Hematopoietic multipotent progenitor cell treated with erythropoietin and hydrocortisone succinate and interleukin-3 and kit ligand, for 8 days (in vitro differentiated cells): ENCODE data around the gene MED23.

Experiments
- DNase-seq: peaks from one replicate; pipeline ENCODE4 v3.0.0-alpha.2; 2015

MED23 gene

DNA sequence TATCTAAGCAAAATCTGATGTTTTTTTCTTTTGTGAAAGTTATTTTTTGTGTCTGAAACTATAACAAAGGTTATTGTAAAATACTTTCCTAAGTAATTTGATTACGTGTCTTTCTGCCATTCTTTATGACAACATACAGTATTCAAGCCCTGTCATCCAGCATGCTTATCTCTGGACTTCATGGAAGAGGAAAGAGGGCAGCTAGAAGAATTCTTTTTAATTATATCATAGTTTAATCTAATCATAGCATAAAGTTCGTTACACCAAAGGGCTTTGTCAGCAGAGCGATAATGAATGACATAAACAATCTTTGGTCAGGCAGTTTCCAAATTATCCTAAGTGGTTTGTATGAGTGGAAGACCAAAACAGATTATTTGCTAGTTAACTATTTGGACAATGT, 12.5 kb upstream of the MED23 start:
- DNase-seq = peak; percentile 87

GRCh38 chr6:131640100-131640499, 12.1 kb upstream of the MED23 start:
- peak; percentile 48 for DNase-seq

GRCh38 chr6:131638013-131638412, 10.0 kb upstream of the MED23 start:
- DNase-seq = peak; percentile 15

DNA sequence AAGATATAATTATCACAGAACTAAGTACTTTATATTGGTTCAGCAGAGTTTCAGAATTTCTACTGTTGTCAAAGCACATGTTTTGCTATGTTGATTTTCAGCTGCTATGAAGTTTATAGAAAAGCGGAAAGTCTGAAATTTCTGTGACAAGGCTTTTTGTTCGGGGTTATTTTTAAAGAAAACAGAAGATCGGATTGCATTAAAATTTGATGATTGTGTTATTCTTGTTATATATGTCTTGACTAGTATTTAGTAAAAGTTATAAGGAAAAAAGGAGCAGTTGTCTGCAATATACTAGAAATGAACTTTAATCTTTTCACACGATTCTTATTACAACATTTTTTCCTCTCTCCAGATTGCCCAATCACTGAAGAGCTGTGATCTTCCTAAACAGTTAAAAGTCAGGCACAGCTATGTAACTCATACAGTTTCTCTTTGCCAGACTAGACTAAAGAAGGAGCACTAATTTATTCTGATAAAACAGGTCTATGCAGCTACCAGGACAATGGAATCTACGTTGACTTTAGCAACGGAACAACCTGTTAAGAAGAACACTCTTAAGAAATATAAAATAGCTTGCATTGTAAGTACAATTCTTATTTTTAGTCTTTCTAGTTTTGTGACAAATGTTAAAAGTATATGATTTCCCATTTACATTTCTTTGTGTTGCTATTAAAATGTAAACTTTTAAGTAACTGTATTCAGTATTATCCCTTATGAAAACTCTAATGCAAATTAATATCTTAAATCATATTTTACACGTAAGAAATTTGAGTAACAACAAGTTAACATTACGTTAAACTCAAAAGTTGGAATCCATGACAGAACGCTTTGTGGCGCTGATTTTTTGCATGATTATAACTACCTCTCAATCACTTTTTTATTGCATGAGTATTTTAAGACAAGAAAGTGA, 9.1 kb upstream of the MED23 start, which contains the start of gene ENPP3:
Gene ENPP3 (plus strand): TSS at position 423 of the 913 bp plus-strand sequence. CDS start 83 bp downstream, at position 506.
- DNase-seq = peak; percentile 37

GRCh38 chr6:131635384-131636340, 7.6 kb upstream of the MED23 start:
- no peak for DNase-seq

- no peak for DNase-seq
These were observed 3.7 kb upstream of the MED23 start for GRCh38 chr6:131631625-131632289.

GRCh38 chr6:131629651-131630050, 1.6 kb upstream of the MED23 start:
- peak; percentile 93 for DNase-seq

GRCh38 chr6:131628726-131629125, 684 bp upstream of the MED23 start:
- DNase-seq = peak; percentile 38

GRCh38 chr6:131615275-131615674, 12.8 kb downstream of the MED23 start:
- no peak for DNase-seq

- no peak for DNase-seq
These were observed 14.6 kb downstream of the MED23 start for GRCh38 chr6:131613296-131613925.

DNA sequence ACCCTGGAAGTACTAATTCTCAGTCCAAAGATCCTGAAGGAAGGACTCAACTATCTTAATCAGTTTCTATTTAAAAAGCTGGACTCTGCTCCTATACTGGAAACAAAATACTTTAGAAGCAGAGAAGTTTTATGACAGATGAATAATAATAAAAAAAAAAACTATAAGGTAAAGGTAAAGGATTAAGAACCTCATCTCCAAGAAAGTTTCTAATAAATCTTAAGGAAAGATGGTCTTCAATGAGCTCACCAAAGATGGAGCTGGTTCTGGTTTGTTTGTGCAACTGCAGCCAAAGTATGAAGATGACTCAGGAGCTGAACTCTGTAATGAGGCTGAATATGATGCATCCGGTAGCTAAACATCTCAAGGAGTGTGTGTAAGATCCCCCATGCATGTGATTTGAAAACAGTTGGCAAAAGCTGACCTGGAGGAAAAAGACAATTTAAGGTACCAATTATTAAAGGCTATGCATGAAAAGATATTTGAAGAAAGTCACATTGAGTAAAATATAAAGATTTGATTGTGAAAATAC, 25.2 kb downstream of the MED23 start:
- DNase-seq = no peak

DNA sequence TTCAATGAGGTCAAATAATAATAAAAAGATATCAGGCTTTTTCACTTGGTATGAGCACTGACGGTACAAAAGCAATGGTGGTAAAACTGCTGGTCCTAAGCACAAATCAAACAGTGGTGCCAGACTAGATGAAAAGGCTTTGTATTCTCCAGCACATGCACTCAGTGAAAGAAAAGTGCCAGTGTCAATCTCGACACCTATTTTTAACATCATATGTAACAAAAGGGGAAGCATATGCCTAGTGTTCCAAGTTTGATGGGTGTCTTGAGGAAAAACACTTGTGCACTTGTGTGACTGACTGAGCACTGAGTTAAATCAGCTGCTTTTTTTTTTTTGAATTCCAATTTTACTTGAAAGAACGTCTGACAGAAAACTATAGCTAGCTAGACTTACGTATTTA, 27.3 kb downstream of the MED23 start:
- no peak for DNase-seq

DNA sequence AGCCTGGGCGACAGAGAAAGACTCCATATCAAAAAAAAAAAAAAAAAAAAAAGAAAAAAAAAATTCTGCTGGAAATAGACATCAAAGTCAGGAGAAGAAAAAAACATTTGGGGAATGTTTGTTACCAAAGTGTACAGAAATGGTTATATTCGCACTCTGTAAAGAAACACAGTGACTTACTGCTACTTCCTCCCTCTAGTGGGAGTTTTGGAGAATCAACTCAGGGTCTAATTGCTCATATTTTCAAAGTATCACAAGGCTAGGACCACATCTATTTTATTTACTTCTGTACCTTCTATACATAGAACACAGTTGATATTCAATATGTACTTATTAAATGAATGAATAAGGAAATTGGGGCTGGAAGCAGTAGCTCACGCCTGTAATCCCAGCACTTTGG, 30.6 kb downstream of the MED23 start:
- peak; percentile 14 for DNase-seq

GRCh38 chr6:131594074-131594473, 34.0 kb downstream of the MED23 start:
- no peak for DNase-seq

DNA sequence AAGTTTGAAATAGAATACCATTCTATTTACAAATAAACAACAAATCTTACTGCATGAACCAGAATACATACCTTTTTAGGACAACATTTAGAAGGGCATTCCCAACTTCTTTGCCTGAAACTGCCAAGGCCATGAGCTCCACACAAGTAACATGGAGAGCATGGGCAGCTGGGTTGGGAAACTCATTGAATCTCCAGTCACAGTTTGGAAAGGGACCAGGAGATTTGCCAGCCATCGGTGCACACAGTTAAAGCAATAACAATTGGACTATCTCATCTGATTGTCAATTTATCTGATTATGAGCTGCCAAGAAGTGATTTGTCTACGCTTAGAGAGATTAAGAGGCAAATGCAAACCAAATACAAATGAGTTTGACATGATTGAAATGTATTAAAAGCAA, 35.1 kb downstream of the MED23 start:
- DNase-seq = no peak

DNA sequence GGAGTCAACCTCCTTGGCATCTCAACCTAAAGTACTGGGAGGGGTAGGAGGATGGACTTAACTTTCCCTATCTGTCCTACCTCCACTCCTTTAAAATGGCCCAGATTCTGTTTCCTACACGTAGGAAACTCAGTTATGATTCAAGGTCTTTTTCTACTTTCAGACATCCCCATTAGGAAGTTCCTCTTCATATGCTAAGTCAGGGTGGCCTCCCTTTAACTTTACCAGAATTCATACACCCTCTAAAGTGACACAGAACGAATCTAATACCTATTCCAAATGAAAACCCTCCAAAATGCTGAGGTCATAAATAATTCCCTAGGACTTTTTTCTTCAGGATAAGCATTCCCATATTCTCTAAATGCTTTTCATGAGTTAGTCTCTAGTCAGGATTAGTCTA, 39.4 kb downstream of the MED23 start:
- DNase-seq = no peak

DNA sequence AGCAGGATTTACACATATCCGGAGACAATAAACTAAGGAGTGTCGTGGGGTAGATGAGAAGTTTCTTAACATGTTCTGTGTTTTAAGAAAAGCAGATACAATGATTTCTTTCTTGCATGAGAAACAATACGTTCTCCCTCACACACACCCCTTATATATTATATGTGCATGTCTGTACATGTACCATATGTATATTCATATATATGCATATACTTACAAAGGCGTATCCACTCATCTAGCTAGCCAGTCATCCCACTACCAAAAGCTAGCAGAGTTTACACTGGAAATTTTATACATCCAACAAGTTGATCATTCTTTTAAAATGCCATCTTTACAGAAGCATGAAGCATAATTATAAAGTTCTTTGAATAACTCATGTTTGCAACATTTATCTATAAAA, 40.1 kb downstream of the MED23 start:
- DNase-seq = no peak

GRCh38 chr6:131586543-131586942, 41.5 kb downstream of the MED23 start:
- no peak for DNase-seq

- no peak for DNase-seq
These were observed 46.5 kb downstream of the MED23 start for GRCh38 chr6:131581523-131581922.

DNA sequence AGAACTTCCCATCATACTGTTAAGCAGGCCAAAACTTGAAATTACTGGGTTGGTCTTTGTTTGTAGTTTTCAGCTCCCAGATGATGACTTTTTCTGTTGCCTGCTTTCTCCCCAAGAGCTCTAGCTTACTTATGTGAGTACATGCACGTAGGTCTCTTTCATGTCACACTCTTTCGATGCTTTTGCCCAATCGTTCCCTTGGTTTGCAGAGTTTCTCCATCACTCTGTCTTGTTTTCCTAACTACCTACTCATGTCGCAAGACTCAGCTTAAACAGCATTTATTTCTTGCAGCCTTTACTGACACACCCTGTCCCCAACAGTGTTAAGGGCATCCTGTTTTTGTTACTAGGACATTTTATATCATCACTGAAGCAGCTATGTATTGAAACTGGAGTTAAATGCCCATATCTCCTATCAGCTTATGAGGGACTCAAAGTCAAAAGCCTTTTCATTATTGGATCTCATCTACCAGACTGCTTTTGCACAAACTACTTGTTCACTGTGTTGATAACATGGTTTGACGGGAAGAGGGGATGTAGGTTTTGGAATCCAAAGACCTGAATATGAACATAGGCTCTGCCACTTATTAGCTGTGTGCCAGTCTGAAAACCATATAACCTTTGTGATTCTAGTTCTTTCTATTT, 52.1 kb downstream of the MED23 start:
- no peak for DNase-seq

GRCh38 chr6:131574686-131575085, 53.4 kb downstream of the MED23 start:
- no peak for DNase-seq

GRCh38 chr6:131574133-131574532, 53.9 kb downstream of the MED23 start:
- no peak for DNase-seq
